Activated naive CD8-positive, alpha-beta T cell (primary cell): ENCODE data around the gene CHRM4.

ENCODE experiments used
- H3K27ac Mint-ChIP-seq: one replicate; pipeline ENCODE4 v1.8.0; 2021; ENCODE audit warnings: mixed read lengths
- H3K27me3 Mint-ChIP-seq: one replicate; pipeline ENCODE4 v1.8.0; 2021; ENCODE audit warnings: mixed read lengths
- H3K36me3 Mint-ChIP-seq: one replicate; pipeline ENCODE4 v1.8.0; 2021; ENCODE audit warnings: mixed read lengths
- H3K4me1 Mint-ChIP-seq: one replicate; pipeline ENCODE4 v1.8.0; 2021; ENCODE audit warnings: low read depth, mixed read lengths
- H3K4me3 Mint-ChIP-seq: one replicate; pipeline ENCODE4 v1.8.0; 2021; ENCODE audit warnings: mild to moderate bottlenecking, mixed read lengths
- H3K9me3 Mint-ChIP-seq: one replicate; pipeline ENCODE4 v1.8.0; 2021; ENCODE audit warnings: low read depth, mixed read lengths

Gene CHRM4

DNA sequence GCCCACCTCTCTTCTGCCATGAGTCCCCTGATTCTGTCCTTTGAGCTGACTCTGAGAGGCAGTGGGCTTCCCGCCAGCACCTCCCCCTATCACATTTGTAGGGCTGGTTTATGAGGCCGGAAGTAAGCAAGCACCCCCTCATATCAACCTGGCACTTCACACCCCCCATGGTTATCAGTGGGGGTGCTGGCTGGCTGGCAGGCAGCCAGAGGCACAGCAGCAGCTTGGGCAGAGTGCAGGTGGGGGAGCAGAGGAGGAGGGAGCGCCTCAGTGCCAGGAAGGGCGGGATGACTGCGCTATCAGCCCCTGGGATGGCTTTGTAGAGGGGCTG is 22.9 kb upstream of the CHRM4 start:
- H3K4me1 Mint-ChIP-seq: peaks cover 24% of the 10 kb centered on the region
- no peaks in the 10 kb centered on the region for H3K9me3 Mint-ChIP-seq
- no peaks in the 10 kb centered on the region for H3K27me3 Mint-ChIP-seq
- H3K36me3 Mint-ChIP-seq: peaks cover 12% of the 10 kb centered on the region
- no peak overlapping the region for H3K27ac Mint-ChIP-seq
- H3K4me3 Mint-ChIP-seq: peak overlapping the region; percentile 12

DNA sequence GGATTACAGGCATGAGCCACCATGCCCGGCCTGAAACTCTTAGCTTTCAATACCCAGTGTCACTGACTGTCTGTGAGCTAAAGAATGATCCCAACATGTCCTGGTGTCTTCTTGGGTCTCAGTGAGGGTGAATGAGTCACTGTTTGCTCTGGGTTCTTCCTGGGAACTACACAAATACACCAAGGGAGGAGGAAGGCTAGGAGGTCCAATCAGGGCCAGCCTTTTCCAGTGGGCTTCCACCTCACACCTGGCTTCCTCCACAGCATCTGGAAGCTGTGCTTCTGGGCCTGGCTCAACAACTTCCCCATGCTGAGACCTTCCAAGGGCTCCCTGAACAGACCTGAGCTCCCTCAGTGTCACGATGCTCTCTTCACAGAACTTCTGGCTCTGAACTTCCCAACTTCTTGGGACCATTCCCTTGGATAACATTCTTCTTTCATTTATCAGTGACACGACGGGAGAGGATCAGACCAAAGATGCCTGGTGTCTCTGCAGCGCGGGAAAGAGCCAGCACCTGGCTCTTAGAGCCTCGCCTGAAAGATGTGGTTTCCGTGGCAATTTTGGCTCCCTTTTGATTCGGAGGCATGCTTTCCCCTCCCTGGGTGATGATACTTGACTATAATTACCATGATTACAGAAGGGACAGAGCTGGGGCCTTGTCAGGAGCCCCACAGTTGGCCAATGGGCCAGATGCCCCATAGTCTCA is 22.3 kb upstream of the CHRM4 start:
- Mint-ChIP-seq H3K27me3 (no peaks in the 10 kb centered on the region), H3K9me3 (no peaks in the 10 kb centered on the region), H3K4me3 (peak overlapping the region; percentile 12), H3K36me3 (peaks cover 12% of the 10 kb centered on the region), H3K4me1 (peaks cover 24% of the 10 kb centered on the region), H3K27ac (no peak overlapping the region)

DNA sequence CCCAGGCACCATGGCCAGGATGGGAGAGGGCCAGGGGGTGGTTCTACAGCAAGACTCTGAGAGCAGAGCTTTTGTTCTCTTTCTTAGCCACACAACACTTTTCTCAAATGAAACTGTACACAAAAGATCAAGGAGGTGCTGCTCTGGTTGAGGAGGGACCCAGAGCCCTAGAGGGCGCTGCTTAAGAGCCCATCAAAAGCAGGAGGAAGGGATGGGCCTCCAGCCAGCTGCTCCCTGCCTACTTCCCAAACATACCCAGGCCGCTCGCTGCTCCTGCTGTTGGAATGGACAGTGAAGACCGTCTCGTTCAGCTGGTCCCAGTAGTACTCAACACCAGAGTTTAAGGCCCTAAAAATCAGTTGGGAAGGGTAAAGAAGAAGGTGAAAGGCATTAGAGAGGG is 18.4 kb upstream of the CHRM4 start:
- Mint-ChIP-seq H3K27me3 (no peaks in the 10 kb centered on the region), H3K36me3 (peaks cover 6% of the 10 kb centered on the region), H3K4me3 (no peak overlapping the region), H3K4me1 (peaks cover 13% of the 10 kb centered on the region), H3K27ac (no peak overlapping the region), H3K9me3 (no peaks in the 10 kb centered on the region)

DNA sequence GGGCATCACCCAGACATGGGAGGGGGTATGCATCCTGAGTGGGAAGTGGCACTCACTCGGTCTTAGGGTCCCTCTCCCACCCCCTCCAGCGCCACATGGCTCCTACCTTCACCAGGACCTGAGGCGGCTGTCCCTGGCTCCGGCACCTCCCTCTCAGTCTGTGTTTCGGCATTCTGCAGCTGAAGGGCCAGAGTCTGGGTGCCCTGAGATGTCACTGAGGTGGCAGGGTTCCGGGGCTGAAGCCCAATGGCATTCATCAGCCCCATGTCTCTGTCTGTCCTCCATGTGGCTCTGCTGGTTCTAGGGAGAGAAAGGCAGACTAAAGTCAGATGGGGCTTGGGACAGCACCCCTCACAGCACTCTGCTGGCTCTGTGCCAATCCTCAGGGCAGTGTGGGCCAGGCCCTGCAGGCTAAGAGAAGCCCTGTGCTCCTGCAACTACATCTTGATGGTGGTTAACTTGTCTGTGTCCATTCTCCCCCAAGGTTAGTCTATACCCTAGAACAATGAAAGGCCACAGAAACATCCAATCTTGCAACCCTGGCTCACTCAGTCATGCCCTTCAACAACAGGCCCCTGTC is 16.9 kb upstream of the CHRM4 start:
- H3K9me3 Mint-ChIP-seq: no peaks in the 10 kb centered on the region
- peaks cover 10% of the 10 kb centered on the region for H3K36me3 Mint-ChIP-seq
- H3K4me1 Mint-ChIP-seq: no peaks in the 10 kb centered on the region
- H3K4me3 Mint-ChIP-seq: no peak overlapping the region
- no peaks in the 10 kb centered on the region for H3K27me3 Mint-ChIP-seq
- H3K27ac Mint-ChIP-seq: no peak overlapping the region

DNA sequence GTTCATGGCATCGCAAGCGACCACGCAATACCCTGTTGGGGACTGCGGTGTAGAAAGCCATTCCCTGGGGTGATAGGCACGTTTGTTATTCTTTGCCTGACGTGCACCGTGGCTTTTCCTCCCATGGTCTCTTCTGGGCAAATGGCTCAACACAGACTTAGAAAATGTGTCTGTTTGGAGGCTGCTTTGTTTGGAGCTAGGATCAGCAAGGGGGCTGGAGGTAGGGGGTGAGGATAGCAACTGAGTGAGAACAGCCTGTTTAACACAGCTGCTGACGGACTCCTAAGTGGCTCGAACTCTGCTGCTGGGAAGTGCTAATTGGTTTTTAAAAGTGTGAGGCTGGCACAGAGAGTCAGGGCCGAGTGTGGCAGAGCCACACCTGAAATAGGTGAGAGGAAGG is 16.1 kb upstream of the CHRM4 start:
- Mint-ChIP-seq H3K36me3 (peaks cover 10% of the 10 kb centered on the region), H3K27me3 (no peaks in the 10 kb centered on the region), H3K27ac (no peak overlapping the region), H3K4me1 (no peaks in the 10 kb centered on the region), H3K4me3 (no peak overlapping the region), H3K9me3 (no peaks in the 10 kb centered on the region)

- no peaks in the 10 kb centered on the region for H3K27me3 Mint-ChIP-seq
- peaks cover 4% of the 10 kb centered on the region for H3K36me3 Mint-ChIP-seq
- H3K9me3 Mint-ChIP-seq: no peaks in the 10 kb centered on the region
- H3K4me1 Mint-ChIP-seq: no peaks in the 10 kb centered on the region
- H3K27ac Mint-ChIP-seq: no peak overlapping the region
- H3K4me3 Mint-ChIP-seq: no peak overlapping the region
Observed at GRCh38 chr11:46404476-46405017, 13.0 kb upstream of the CHRM4 start.

- Mint-ChIP-seq H3K4me1 (no peaks in the 10 kb centered on the region), H3K36me3 (peaks cover 4% of the 10 kb centered on the region), H3K27me3 (no peaks in the 10 kb centered on the region), H3K4me3 (no peak overlapping the region), H3K27ac (no peak overlapping the region), H3K9me3 (no peaks in the 10 kb centered on the region)
Observed at GRCh38 chr11:46402957-46403902, 11.7 kb upstream of the CHRM4 start.

GRCh38 chr11:46397526-46397925 is 6.0 kb upstream of the CHRM4 start:
- peaks cover 5% of the 10 kb centered on the region for H3K27me3 Mint-ChIP-seq
- peaks cover 2% of the 10 kb centered on the region for H3K36me3 Mint-ChIP-seq
- H3K27ac Mint-ChIP-seq: no peak overlapping the region
- no peaks in the 10 kb centered on the region for H3K9me3 Mint-ChIP-seq
- H3K4me1 Mint-ChIP-seq: peaks cover 7% of the 10 kb centered on the region
- no peak overlapping the region for H3K4me3 Mint-ChIP-seq

- H3K36me3 Mint-ChIP-seq: peaks cover 2% of the 10 kb centered on the region
- no peaks in the 10 kb centered on the region for H3K9me3 Mint-ChIP-seq
- H3K27me3 Mint-ChIP-seq: peaks cover 5% of the 10 kb centered on the region
- peaks cover 13% of the 10 kb centered on the region for H3K4me1 Mint-ChIP-seq
- H3K27ac Mint-ChIP-seq: no peak overlapping the region
- no peak overlapping the region for H3K4me3 Mint-ChIP-seq
Observed at GRCh38 chr11:46393759-46394158, 2.2 kb upstream of the CHRM4 start.

DNA sequence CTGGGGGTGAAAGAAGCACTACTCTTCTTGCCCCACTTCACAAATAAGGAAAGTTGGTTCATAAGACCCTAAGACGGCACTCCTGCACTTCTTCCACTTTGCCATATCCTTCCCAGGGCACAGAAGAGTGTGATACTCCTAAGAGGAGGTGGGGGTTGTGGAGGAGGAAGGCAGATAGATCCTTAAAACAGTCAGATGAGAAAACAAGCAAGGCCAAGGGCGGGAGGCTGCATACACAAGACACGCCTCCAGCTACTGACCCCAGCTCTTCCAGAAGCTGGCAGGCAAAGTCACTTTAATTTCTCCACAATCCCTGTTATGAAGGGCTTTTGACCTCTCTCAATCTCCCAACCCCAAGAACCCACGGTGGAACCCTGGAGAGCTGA is 1.6 kb upstream of the CHRM4 start:
- H3K27me3 Mint-ChIP-seq: peaks cover 10% of the 10 kb centered on the region

DNA sequence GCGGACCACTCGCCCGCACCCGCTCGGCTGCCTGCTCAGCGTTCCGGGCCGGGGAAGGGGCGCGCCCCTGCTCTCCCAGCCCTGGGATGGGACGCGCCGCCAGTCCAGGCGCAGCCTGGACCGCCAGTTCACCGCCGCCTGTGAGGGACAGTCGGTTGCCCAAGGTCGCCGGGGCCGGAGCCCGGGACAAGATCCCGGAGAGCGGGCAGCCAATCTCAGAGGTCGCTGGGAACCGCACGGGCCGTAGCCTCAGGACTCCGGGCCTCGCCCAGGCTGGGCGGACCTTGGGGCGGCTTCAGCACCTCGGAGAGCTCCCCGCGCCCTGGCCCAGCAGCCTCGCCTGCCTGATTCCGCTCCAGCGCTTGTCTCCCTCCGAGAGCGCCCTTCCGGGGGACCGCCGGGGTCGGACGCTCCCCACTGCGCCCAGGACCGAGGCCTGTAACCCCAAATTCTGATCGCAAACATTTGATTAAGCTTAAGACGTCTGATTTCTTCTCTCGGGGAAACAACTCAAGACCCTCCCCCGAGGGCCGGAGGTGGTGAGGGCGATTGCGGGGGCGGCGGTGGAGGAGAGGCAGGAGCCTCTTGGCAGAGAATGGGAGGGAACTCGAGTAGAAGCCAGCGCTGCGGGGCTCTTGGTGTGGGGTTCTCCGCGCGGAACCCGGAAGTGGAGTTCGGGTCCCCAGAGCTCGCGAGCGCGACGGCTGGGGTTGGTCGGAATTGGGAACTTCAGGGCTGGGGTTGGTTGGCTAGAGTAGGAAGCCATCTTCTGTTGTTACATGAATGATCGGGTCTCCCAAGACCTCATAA is 1.1 kb upstream of the CHRM4 start:
- Mint-ChIP-seq H3K9me3 (no peaks in the 10 kb centered on the region), H3K27ac (no peak overlapping the region), H3K27me3 (peaks cover 12% of the 10 kb centered on the region), H3K4me1 (peaks cover 18% of the 10 kb centered on the region), H3K4me3 (peak overlapping the region; percentile 78), H3K36me3 (peaks cover 2% of the 10 kb centered on the region)

More for the DNA sequence above, 1.6 kb upstream of the CHRM4 start:
- H3K27ac Mint-ChIP-seq: no peak overlapping the region
- H3K4me1 Mint-ChIP-seq: peaks cover 15% of the 10 kb centered on the region
- peak overlapping the region; percentile 78 for H3K4me3 Mint-ChIP-seq
- H3K36me3 Mint-ChIP-seq: peaks cover 2% of the 10 kb centered on the region
- H3K9me3 Mint-ChIP-seq: no peaks in the 10 kb centered on the region

- peaks cover 23% of the 10 kb centered on the region for H3K27me3 Mint-ChIP-seq
- no peak overlapping the region for H3K27ac Mint-ChIP-seq
- peaks cover 3% of the 10 kb centered on the region for H3K36me3 Mint-ChIP-seq
- no peaks in the 10 kb centered on the region for H3K9me3 Mint-ChIP-seq
- H3K4me3 Mint-ChIP-seq: no peak overlapping the region
- peaks cover 20% of the 10 kb centered on the region for H3K4me1 Mint-ChIP-seq
Observed at GRCh38 chr11:46391186-46391577, 394 bp downstream of the CHRM4 start.

DNA sequence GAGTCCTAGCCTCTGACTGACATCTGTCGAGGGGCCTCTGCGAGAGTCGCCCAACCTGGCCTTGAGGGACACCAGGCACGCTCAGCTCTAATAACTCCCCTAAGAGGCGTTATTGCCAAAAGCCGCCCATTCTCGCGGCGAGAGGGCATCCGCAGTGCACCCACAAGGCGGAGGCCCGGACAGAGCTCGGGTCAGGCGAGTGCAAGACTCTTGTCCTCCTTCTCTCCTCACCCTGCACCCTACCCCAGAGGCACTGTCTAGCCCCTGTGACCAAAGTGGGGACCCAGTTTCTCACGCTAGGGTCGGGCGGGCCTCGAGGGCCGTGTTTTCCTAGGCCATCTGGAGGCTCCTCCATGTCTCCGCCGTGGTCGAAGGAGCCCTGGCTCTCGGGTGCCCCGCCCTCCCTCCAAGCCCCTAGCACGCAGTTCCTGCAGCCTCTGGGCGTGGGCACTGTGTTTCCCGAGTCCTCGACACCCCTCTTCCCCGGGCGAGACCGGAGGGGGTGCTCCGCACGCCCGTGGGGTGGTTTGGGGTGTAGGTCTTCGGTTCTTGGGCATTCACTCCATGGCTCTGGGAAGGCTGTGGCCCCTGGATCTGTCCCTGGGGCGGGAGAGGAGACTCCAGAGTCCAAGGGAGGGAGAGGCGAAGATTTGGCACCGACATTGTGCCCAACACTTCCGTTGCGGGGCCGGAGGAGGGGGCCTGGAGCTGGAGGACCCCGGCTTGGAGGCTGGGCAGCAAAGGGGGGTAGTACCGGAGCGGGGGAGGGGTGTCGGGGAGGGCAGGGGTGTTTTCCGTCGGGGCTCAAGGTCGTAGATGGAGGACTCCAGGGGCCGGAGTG is 1.0 kb downstream of the CHRM4 start:
- Mint-ChIP-seq H3K27ac (no peak overlapping the region), H3K9me3 (no peaks in the 10 kb centered on the region), H3K27me3 (peaks cover 25% of the 10 kb centered on the region), H3K4me3 (peak overlapping the region; percentile 57), H3K36me3 (peaks cover 3% of the 10 kb centered on the region), H3K4me1 (peaks cover 20% of the 10 kb centered on the region)
